Keratinocyte (primary cell): ENCODE data around the gene CDK3. TPM values are rescaled to one million over a fixed set of nuclear protein-coding genes. Genes with fewer than 3 reads are reported as not detected.

Experiments used
- DNase-seq: peaks from one replicate; pipeline ENCODE4 v3.0.0-alpha.2; 2011; ENCODE audit warnings: low read depth, missing footprints, low spot score
- FAIRE-seq: peaks from 2 replicates; lab custom pipeline; 2011; peaks lifted over from hg19 to GRCh38; lab: Jason Lieb, UNC
- H2AFZ ChIP-seq: 2 replicates; pipeline ENCODE4 v1.6.0; 2012; ENCODE audit warnings: low read length, control low read depth, inconsistent platforms; ENCODE audit not compliant: control insufficient read depth
- H3K27ac ChIP-seq: 2 replicates; pipeline ENCODE4 v1.5.1; 2011; ENCODE audit warnings: low read length; ENCODE audit not compliant: control insufficient read depth, insufficient read depth
- H3K27me3 ChIP-seq: 3 replicates; pipeline ENCODE4 v1.6.0; 2011; ENCODE audit warnings: low read length; ENCODE audit not compliant: control insufficient read depth, insufficient read depth; ENCODE audit errors: extremely low read depth
- H3K36me3 ChIP-seq, 2 experiments: 2 replicates in 1 of 2; 3 replicates in 1 of 2; pipeline ENCODE4 v1.5.1; 2011; ENCODE audit warnings: low read length in 2 of 2, mild to moderate bottlenecking in 1 of 2; ENCODE audit not compliant: control insufficient read depth in 2 of 2, insufficient read depth in 2 of 2; ENCODE audit errors: extremely low read depth in 1 of 2
- H3K4me1 ChIP-seq: 3 replicates; pipeline ENCODE4 v1.5.1; 2011; ENCODE audit warnings: low read length; ENCODE audit not compliant: control insufficient read depth, insufficient read depth; ENCODE audit errors: extremely low read depth
- H3K4me2 ChIP-seq: 3 replicates; pipeline ENCODE4 v1.6.0; 2011; ENCODE audit warnings: low read depth, low read length; ENCODE audit not compliant: control insufficient read depth, insufficient read depth; ENCODE audit errors: extremely low read depth
- H3K4me3 ChIP-seq, 3 experiments: fragments of 200-600 bp in 1 of 3; sonication (generic) in 1 of 3; 2 replicates in 2 of 3; 3 replicates in 1 of 3; pipeline ENCODE4 v1.5.1; 2011 to 2016; ENCODE audit warnings: low read length in 3 of 3, mild to moderate bottlenecking in 3 of 3, control low read depth in 2 of 3, inconsistent platforms in 1 of 3, low read depth in 1 of 3, mixed read lengths in 1 of 3, mixed run types in 1 of 3, moderate library complexity in 1 of 3; ENCODE audit not compliant: control insufficient read depth in 2 of 3, insufficient read depth in 2 of 3; ENCODE audit errors: extremely low read depth in 1 of 3
- H3K79me2 ChIP-seq: 2 replicates; pipeline ENCODE4 v1.6.0; 2012; ENCODE audit warnings: low read length; ENCODE audit not compliant: control insufficient read depth, insufficient read depth
- H3K9ac ChIP-seq: 3 replicates; pipeline ENCODE4 v1.6.0; 2011; ENCODE audit warnings: low read length; ENCODE audit not compliant: control insufficient read depth, insufficient read depth; ENCODE audit errors: extremely low read depth
- H3K9me1 ChIP-seq: 3 replicates; pipeline ENCODE4 v1.6.0; 2011; ENCODE audit warnings: low read length; ENCODE audit not compliant: control insufficient read depth, insufficient read depth; ENCODE audit errors: extremely low read depth
- H3K9me3 ChIP-seq: 2 replicates; pipeline ENCODE4 v1.5.1; 2012; ENCODE audit warnings: low read depth, low read length; ENCODE audit not compliant: control insufficient read depth
- H4K20me1 ChIP-seq: 3 replicates; pipeline ENCODE4 v1.6.0; 2011; ENCODE audit warnings: low read length; ENCODE audit not compliant: control insufficient read depth, insufficient read depth; ENCODE audit errors: extremely low read depth
- CTCF ChIP-seq, 3 experiments: IDR thresholded peaks in 1 of 3; conservative IDR thresholded peaks in 1 of 3; optimal IDR thresholded peaks in 1 of 3; 2 replicates in 2 of 3; 3 replicates in 1 of 3; pipeline versions ENCODE3 to v1.5.1; 2011; ENCODE audit warnings: low read length in 3 of 3, mild to moderate bottlenecking in 3 of 3, moderate library complexity in 2 of 3, control low read depth in 1 of 3, inconsistent platforms in 1 of 3; ENCODE audit not compliant: insufficient read depth in 2 of 3; ENCODE audit errors: extremely low read depth in 1 of 3
- EZH2 ChIP-seq: IDR thresholded peaks from one replicate; pipeline ENCODE4 v1.6.1; 2012; ENCODE audit warnings: inconsistent platforms, mild to moderate bottlenecking, low read length, moderate library complexity
- dilution Hi-C: fragments of 300-500 bp; cut with MboI; formaldehyde crosslinking; loops from one replicate; pipeline ENCODE4 v1.7.0; 2020; ENCODE audit warnings: low sequenced_read_pairs; ENCODE audit not compliant: extremely low pct_ligation_motif_present
- polyA plus RNA-seq, 5 experiments: library from polyadenylated mRNA; depleted of rRNA in 3 of 5; stranded (reverse) in 3 of 5; stranded (forward) in 1 of 5; unstranded in 1 of 5; fragments of >200 nt; gene quantifications; 1 replicate in 1 of 5; 2 replicates in 3 of 5; 3 replicates in 1 of 5; pipeline versions ENCODE4 v1.2.1 to v1.2.3, GENCODE V29; 2011 to 2012; ENCODE audit warnings: missing spikeins in 2 of 5, low read depth in 1 of 5, low replicate concordance in 1 of 5

Gene CDK3
- polyA plus RNA-seq, 1 donor (not counting 4 experiments of a cell fraction or from before 2014, with no cell fraction given), result 1.8 TPM

- H3K9ac ChIP-seq, result no peak overlapping the region
- TF ChIP-seq EZH2 (no peak), CTCF (optimal IDR thresholded peaks at IDR 0.05 in 1 of 3, IDR thresholded peaks at IDR 0.05 in 1 of 3, conservative IDR thresholded peaks at IDR 0.05 in 1 of 3; ENCODE audit: extremely low read depth in 1 of 3, insufficient read depth in 2 of 3, low read length in 3 of 3) (no peak)
- DNase-seq (no peak), FAIRE-seq (no peak)
- no peak overlapping the region for H3K27ac ChIP-seq
- no peaks in the 10 kb centered on the region for H3K4me1 ChIP-seq
- no peak overlapping the region for H2AFZ ChIP-seq
- H3K36me3 ChIP-seq, result peaks cover 26 to 36% of the 10 kb centered on the region in 2 experiments
- no peak overlapping the region for H3K4me2 ChIP-seq
- H3K27me3 ChIP-seq, result no peaks in the 10 kb centered on the region
- no peaks in the 10 kb centered on the region for H3K9me1 ChIP-seq
- no peaks in the 10 kb centered on the region for H4K20me1 ChIP-seq
- no peaks in the 10 kb centered on the region for H3K79me2 ChIP-seq
- H3K4me3 ChIP-seq, result no peak overlapping the region
- no peaks in the 10 kb centered on the region for H3K9me3 ChIP-seq
- dilution Hi-C loops, result no loop called here
These were observed 6.6 kb downstream of the CDK3 start for GRCh38 chr17:76007131-76007849.

GRCh38 chr17:76007850-76008165 lies 7.2 kb downstream of the CDK3 start:
- TF ChIP-seq CTCF (optimal IDR thresholded peaks at IDR 0.05 in 1 of 3, IDR thresholded peaks at IDR 0.05 in 1 of 3, conservative IDR thresholded peaks at IDR 0.05 in 1 of 3; ENCODE audit: extremely low read depth in 1 of 3, insufficient read depth in 2 of 3, low read length in 3 of 3), result no peak
- Histone ChIP-seq H4K20me1 (no peaks in the 10 kb centered on the region), H3K9me3 (no peaks in the 10 kb centered on the region), H3K9me1 (no peaks in the 10 kb centered on the region), H3K27ac (no peak overlapping the region), H3K27me3 (no peaks in the 10 kb centered on the region), H3K9ac (no peak overlapping the region), H3K4me3 (no peak overlapping the region), H3K4me1 (no peaks in the 10 kb centered on the region), H3K4me2 (no peak overlapping the region), H3K36me3 (peaks cover 26 to 36% of the 10 kb centered on the region in 2 experiments), H2AFZ (no peak overlapping the region), H3K79me2 (no peaks in the 10 kb centered on the region)
- dilution Hi-C loops, result no loop called here
- FAIRE-seq (no peak), DNase-seq (no peak)
